ENCODE results near the gene CAPN10.

- TF ChIP-seq CTCF (IDR thresholded peaks at IDR 0.05) (no peak), POLR2A (IDR thresholded peaks at IDR 0.05) (no peak)
Measured at GRCh38 chr2:240628507-240628807, 41.9 kb downstream of the CAPN10 start.
